Measurements from ENCODE around the gene NUP54. TPM values are rescaled to one million over a fixed set of nuclear protein-coding genes. Genes with fewer than 3 reads are reported as not detected.

Gene NUP54
- total and polyA plus RNA-seq, 4 donors: 19.8 to 45.5 (median 31.6) TPM

GRCh38 chr4:76168688-76169087 lies 20.5 kb upstream of the NUP54 start:
- H3K4me3 ChIP-seq (ENCODE audit: low read length in 2 of 2): no peak overlapping the region
- H3K36me3 ChIP-seq (ENCODE audit: control insufficient read depth in 1 of 2, insufficient read depth in 2 of 2, low read length in 1 of 2): peaks cover 0 to 5% of the 10 kb centered on the region in 2 donors
- H3K27ac ChIP-seq (ENCODE audit: low read depth in 1 of 2, low read length in 2 of 2): no peak overlapping the region
- no peaks in the 10 kb centered on the region for H3K4me1 ChIP-seq (ENCODE audit: control insufficient read depth in 1 of 2, insufficient read depth in 2 of 2, low read length in 2 of 2)
- ATAC-seq (ENCODE audit: low FRiP score): no peak
- intact Hi-C loops (cut with DNase I): no loop called here
- no peaks in the 10 kb centered on the region for H3K9me3 ChIP-seq (ENCODE audit: control insufficient read depth, low read length)
- 96 to 100% methylated on average over 3 of the region's 3 CpGs for WGBS, 2 donors
- DNase-seq: no peak
- H3K27me3 ChIP-seq (ENCODE audit: control insufficient read depth in 1 of 2, insufficient read depth in 2 of 2, low read length in 1 of 2): no peaks in the 10 kb centered on the region

GRCh38 chr4:76166480-76166879 lies 18.3 kb upstream of the NUP54 start:
- intact Hi-C loops (cut with DNase I): no loop called here
- Histone ChIP-seq H3K9me3 (ENCODE audit: control insufficient read depth, low read length) (no peaks in the 10 kb centered on the region), H3K4me3 (ENCODE audit: low read length in 2 of 2) (no peak overlapping the region), H3K36me3 (ENCODE audit: control insufficient read depth in 1 of 2, insufficient read depth in 2 of 2, low read length in 1 of 2) (peaks cover 5 to 9% of the 10 kb centered on the region in 2 donors), H3K27ac (ENCODE audit: low read depth in 1 of 2, low read length in 2 of 2) (no peak overlapping the region), H3K27me3 (ENCODE audit: control insufficient read depth in 1 of 2, insufficient read depth in 2 of 2, low read length in 1 of 2) (no peaks in the 10 kb centered on the region), H3K4me1 (ENCODE audit: control insufficient read depth in 1 of 2, insufficient read depth in 2 of 2, low read length in 2 of 2) (no peaks in the 10 kb centered on the region)
- ATAC-seq (ENCODE audit: low FRiP score) (no peak), DNase-seq (no peak)
- WGBS, 2 donors: 84 to 89% methylated on average over 3 of the region's 3 CpGs

GRCh38 chr4:76160355-76160754 lies 12.2 kb upstream of the NUP54 start:
- WGBS, 2 donors: 39 to 47% methylated on average over 2 of the region's 2 CpGs
- H3K4me1 ChIP-seq (ENCODE audit: control insufficient read depth in 1 of 2, insufficient read depth in 2 of 2, low read length in 2 of 2): no peaks in the 10 kb centered on the region
- no peak for DNase-seq
- H3K9me3 ChIP-seq (ENCODE audit: control insufficient read depth, low read length): no peaks in the 10 kb centered on the region
- H3K27me3 ChIP-seq (ENCODE audit: control insufficient read depth in 1 of 2, insufficient read depth in 2 of 2, low read length in 1 of 2): no peaks in the 10 kb centered on the region
- H3K36me3 ChIP-seq (ENCODE audit: control insufficient read depth in 1 of 2, insufficient read depth in 2 of 2, low read length in 1 of 2): peaks cover 5% of the 10 kb centered on the region in 2 donors
- no peak for ATAC-seq (ENCODE audit: low FRiP score)
- no peak overlapping the region for H3K27ac ChIP-seq (ENCODE audit: low read depth in 1 of 2, low read length in 2 of 2)
- H3K4me3 ChIP-seq (ENCODE audit: low read length in 2 of 2): no peak overlapping the region
- intact Hi-C loops (cut with DNase I): no loop called here

- ATAC-seq (ENCODE audit: low FRiP score): no peak
These were observed 8.4 kb upstream of the NUP54 start for GRCh38 chr4:76156635-76157034.

GRCh38 chr4:76155979-76156378 lies 7.8 kb upstream of the NUP54 start:
- ATAC-seq (ENCODE audit: low FRiP score) (no peak), DNase-seq (no peak)
- H3K27ac ChIP-seq (ENCODE audit: low read depth in 1 of 2, low read length in 2 of 2): no peak overlapping the region
- no peaks in the 10 kb centered on the region for H3K27me3 ChIP-seq (ENCODE audit: control insufficient read depth in 1 of 2, insufficient read depth in 2 of 2, low read length in 1 of 2)
- no peaks in the 10 kb centered on the region for H3K9me3 ChIP-seq (ENCODE audit: control insufficient read depth, low read length)
- no peaks in the 10 kb centered on the region for H3K4me1 ChIP-seq (ENCODE audit: control insufficient read depth in 1 of 2, insufficient read depth in 2 of 2, low read length in 2 of 2)
- WGBS, 2 donors: 91 to 96% methylated on average over 3 of the region's 3 CpGs
- no peak overlapping the region for H3K4me3 ChIP-seq (ENCODE audit: low read length in 2 of 2)
- intact Hi-C loops (cut with DNase I): no loop called here
- H3K36me3 ChIP-seq (ENCODE audit: control insufficient read depth in 1 of 2, insufficient read depth in 2 of 2, low read length in 1 of 2): no peaks in the 10 kb centered on the region

More at GRCh38 chr4:76156635-76157034, 8.4 kb upstream of the NUP54 start:
- Histone ChIP-seq H3K36me3 (ENCODE audit: control insufficient read depth in 1 of 2, insufficient read depth in 2 of 2, low read length in 1 of 2) (peaks cover 0 to under 1% of the 10 kb centered on the region in 2 donors), H3K27ac (ENCODE audit: low read depth in 1 of 2, low read length in 2 of 2) (no peak overlapping the region), H3K9me3 (ENCODE audit: control insufficient read depth, low read length) (no peaks in the 10 kb centered on the region), H3K27me3 (ENCODE audit: control insufficient read depth in 1 of 2, insufficient read depth in 2 of 2, low read length in 1 of 2) (no peaks in the 10 kb centered on the region), H3K4me1 (ENCODE audit: control insufficient read depth in 1 of 2, insufficient read depth in 2 of 2, low read length in 2 of 2) (no peaks in the 10 kb centered on the region), H3K4me3 (ENCODE audit: low read length in 2 of 2) (no peak overlapping the region)
- intact Hi-C loops (cut with DNase I): no loop called here
- WGBS, 2 donors: 6 to 11% methylated on average over 2 of the region's 2 CpGs
- DNase-seq: no peak

- 91 to 94% methylated on average over 2 of the region's 2 CpGs for WGBS, 2 donors
- no peak overlapping the region for H3K27ac ChIP-seq (ENCODE audit: low read depth in 1 of 2, low read length in 2 of 2)
- H3K36me3 ChIP-seq (ENCODE audit: control insufficient read depth in 1 of 2, insufficient read depth in 2 of 2, low read length in 1 of 2): no peaks in the 10 kb centered on the region
- H3K27me3 ChIP-seq (ENCODE audit: control insufficient read depth in 1 of 2, insufficient read depth in 2 of 2, low read length in 1 of 2): no peaks in the 10 kb centered on the region
- DNase-seq (no peak), ATAC-seq (ENCODE audit: low FRiP score) (no peak)
- H3K9me3 ChIP-seq (ENCODE audit: control insufficient read depth, low read length): no peaks in the 10 kb centered on the region
- intact Hi-C loops (cut with DNase I): no loop called here
- no peak overlapping the region for H3K4me3 ChIP-seq (ENCODE audit: low read length in 2 of 2)
- H3K4me1 ChIP-seq (ENCODE audit: control insufficient read depth in 1 of 2, insufficient read depth in 2 of 2, low read length in 2 of 2): no peaks in the 10 kb centered on the region
These were observed 5.2 kb upstream of the NUP54 start for GRCh38 chr4:76153356-76153755.

GRCh38 chr4:76147454-76148141 lies 599 bp downstream of the NUP54 start:
- Histone ChIP-seq H3K27ac (ENCODE audit: low read depth in 1 of 2, low read length in 2 of 2) (peak overlapping the region in 1 of 2 donors; percentile 76), H3K27me3 (ENCODE audit: control insufficient read depth in 1 of 2, insufficient read depth in 2 of 2, low read length in 1 of 2) (no peaks in the 10 kb centered on the region), H3K4me3 (ENCODE audit: low read length in 2 of 2) (peak overlapping the region; percentile 68 to 80), H3K9me3 (ENCODE audit: control insufficient read depth, low read length) (no peaks in the 10 kb centered on the region), H3K4me1 (ENCODE audit: control insufficient read depth in 1 of 2, insufficient read depth in 2 of 2, low read length in 2 of 2) (no peaks in the 10 kb centered on the region), H3K36me3 (ENCODE audit: control insufficient read depth in 1 of 2, insufficient read depth in 2 of 2, low read length in 1 of 2) (no peaks in the 10 kb centered on the region)
- peak; percentile 75 for ATAC-seq (ENCODE audit: low FRiP score)
- DNase-seq: peak; percentile 65 to 81
- intact Hi-C loops (cut with DNase I): loop anchor here in 1 of 2 donors (10.0 kb wide), 1 partner anchor 153 kb away; the partner anchor contains the start of gene SDAD1
- 0 to 1% methylated on average over 30 to 31 of the region's 31 CpGs for WGBS, 2 donors

- Histone ChIP-seq H3K36me3 (ENCODE audit: control insufficient read depth in 1 of 2, insufficient read depth in 2 of 2, low read length in 1 of 2) (peaks cover 0 to 3% of the 10 kb centered on the region in 2 donors), H3K4me1 (ENCODE audit: control insufficient read depth in 1 of 2, insufficient read depth in 2 of 2, low read length in 2 of 2) (no peaks in the 10 kb centered on the region), H3K27ac (ENCODE audit: low read depth in 1 of 2, low read length in 2 of 2) (no peak overlapping the region), H3K9me3 (ENCODE audit: control insufficient read depth, low read length) (no peaks in the 10 kb centered on the region), H3K27me3 (ENCODE audit: control insufficient read depth in 1 of 2, insufficient read depth in 2 of 2, low read length in 1 of 2) (no peaks in the 10 kb centered on the region), H3K4me3 (ENCODE audit: low read length in 2 of 2) (no peak overlapping the region)
- no peak for DNase-seq
- no peak for ATAC-seq (ENCODE audit: low FRiP score)
- intact Hi-C loops (cut with DNase I): loop anchor here in 1 of 2 donors (10.0 kb wide), 1 partner anchor 150 kb away; the partner anchor contains the start of gene SDAD1
These were observed 3.7 kb downstream of the NUP54 start for GRCh38 chr4:76144546-76144945.

GRCh38 chr4:76141241-76141640 lies 7.0 kb downstream of the NUP54 start:
- Histone ChIP-seq H3K9me3 (ENCODE audit: control insufficient read depth, low read length) (no peaks in the 10 kb centered on the region), H3K27me3 (ENCODE audit: control insufficient read depth in 1 of 2, insufficient read depth in 2 of 2, low read length in 1 of 2) (no peaks in the 10 kb centered on the region), H3K36me3 (ENCODE audit: control insufficient read depth in 1 of 2, insufficient read depth in 2 of 2, low read length in 1 of 2) (peaks cover 0 to 3% of the 10 kb centered on the region in 2 donors), H3K27ac (ENCODE audit: low read depth in 1 of 2, low read length in 2 of 2) (no peak overlapping the region), H3K4me3 (ENCODE audit: low read length in 2 of 2) (no peak overlapping the region), H3K4me1 (ENCODE audit: control insufficient read depth in 1 of 2, insufficient read depth in 2 of 2, low read length in 2 of 2) (no peaks in the 10 kb centered on the region)
- intact Hi-C loops (cut with DNase I): loop anchor here in 1 of 2 donors (10.0 kb wide), 1 partner anchor 146 kb away; the partner anchor contains the start of gene SDAD1
- ATAC-seq (ENCODE audit: low FRiP score) (no peak), DNase-seq (no peak)
- WGBS, 2 donors: 89 to 94% methylated on average over 3 of the region's 3 CpGs
